Activated CD4-positive, alpha-beta memory T cell treated with anti-CD3 and anti-CD28 coated beads, Interleukin-2, amount 10 ng/mL, durations not matched to agents 7 days and 5 days (primary cell): ENCODE results near the gene FEZF2. TPM values are rescaled to one million over a fixed set of nuclear protein-coding genes. Genes with fewer than 3 reads are reported as not detected.
A peak's percentile ranks its signal among the peaks of the same experiment; 100 is the strongest.

Source experiments
- CTCF ChIA-PET: fragments of 350-600 bp; sonication (Branson Sonifier 250); formaldehyde crosslinking; loops from one replicate; lab custom pipeline; 2021; ENCODE audit warnings: antibody characterized with exemption, inconsistent platforms; lab: Charles Lee
- POLR2A ChIA-PET: fragments of 350-600 bp; sonication (Branson Sonifier 250); formaldehyde crosslinking; loops from one replicate; lab custom pipeline; 2021; ENCODE audit warnings: antibody characterized with exemption; lab: Charles Lee
- DNase-seq: peaks from one replicate; pipeline ENCODE4 v3.0.0-alpha.2; 2020
- H3K27ac Mint-ChIP-seq: one replicate; pipeline ENCODE4 v1.8.0; 2021; ENCODE audit warnings: mild to moderate bottlenecking, mixed read lengths
- H3K27me3 Mint-ChIP-seq: one replicate; pipeline ENCODE4 v1.8.0; 2021; ENCODE audit warnings: mixed read lengths
- H3K36me3 Mint-ChIP-seq: one replicate; pipeline ENCODE4 v1.8.0; 2021; ENCODE audit warnings: low read depth, mixed read lengths
- H3K4me1 Mint-ChIP-seq: one replicate; pipeline ENCODE4 v1.8.0; 2021; ENCODE audit warnings: mixed read lengths
- H3K4me3 Mint-ChIP-seq: one replicate; pipeline ENCODE4 v1.8.0; 2021; ENCODE audit warnings: mild to moderate bottlenecking, mixed read lengths
- H3K9me3 Mint-ChIP-seq: one replicate; pipeline ENCODE4 v1.8.0; 2021; ENCODE audit warnings: mixed read lengths
- total RNA-seq, 2 experiments: library from RNA; stranded (reverse); gene quantifications; one replicate each; pipeline ENCODE4 v1.2.3, GENCODE V29; 2021

Gene FEZF2
- total RNA-seq, 2 experiments from 2014 or later = not detected

DNA sequence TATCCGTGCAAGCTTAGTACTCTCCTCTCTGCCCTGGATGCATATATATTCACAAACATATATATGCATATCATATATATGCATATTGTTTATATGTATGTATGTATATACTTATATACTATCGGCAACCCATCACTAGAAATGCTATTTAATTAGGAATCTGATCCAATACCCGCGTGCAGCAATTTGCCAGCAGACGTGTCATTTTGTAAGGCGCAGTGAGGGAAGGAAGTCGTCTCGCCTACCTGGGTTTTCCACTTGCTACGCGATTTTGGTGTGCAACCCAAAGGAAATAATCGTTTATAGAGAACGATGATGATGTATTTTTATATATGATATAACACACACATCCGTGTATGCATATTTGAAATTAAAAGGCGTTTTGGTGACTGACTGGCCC, 5.6 kb upstream of the FEZF2 start:
- H3K36me3 Mint-ChIP-seq = no peaks in the 10 kb centered on the region
- H3K4me1 Mint-ChIP-seq = no peaks in the 10 kb centered on the region
- CTCF ChIA-PET = no interaction called here
- no peak overlapping the region for H3K27ac Mint-ChIP-seq
- POLR2A ChIA-PET = no interaction called here
- no peak overlapping the region for H3K4me3 Mint-ChIP-seq
- H3K27me3 Mint-ChIP-seq = peaks cover 62% of the 10 kb centered on the region
- H3K9me3 Mint-ChIP-seq = no peaks in the 10 kb centered on the region
- no peak for DNase-seq

DNA sequence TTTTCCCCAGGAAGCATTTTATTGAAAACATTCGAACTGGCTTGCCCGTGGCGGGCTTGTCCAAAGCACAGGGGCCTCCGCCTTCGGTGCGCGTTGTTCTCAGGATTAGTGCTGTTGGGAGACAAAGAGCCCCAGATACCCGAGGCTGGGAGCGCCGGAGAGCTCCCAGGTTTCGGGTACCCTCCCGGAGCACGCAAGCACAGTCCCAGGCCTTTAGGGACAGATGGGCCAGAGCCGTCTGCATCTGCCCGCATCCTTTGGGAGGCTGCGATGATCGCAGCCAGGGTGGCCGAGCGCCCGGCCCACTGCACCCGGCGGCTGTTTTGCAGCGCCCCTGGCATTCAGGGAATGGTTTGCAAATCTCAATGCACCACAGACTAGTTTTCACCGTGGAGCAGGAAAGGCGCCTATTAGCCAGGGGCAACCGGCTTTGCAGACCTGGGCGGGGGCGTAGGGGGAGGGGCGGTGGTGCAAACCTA, 5.0 kb upstream of the FEZF2 start:
- no peaks in the 10 kb centered on the region for H3K9me3 Mint-ChIP-seq
- POLR2A ChIA-PET = no interaction called here
- no peak for DNase-seq

DNA sequence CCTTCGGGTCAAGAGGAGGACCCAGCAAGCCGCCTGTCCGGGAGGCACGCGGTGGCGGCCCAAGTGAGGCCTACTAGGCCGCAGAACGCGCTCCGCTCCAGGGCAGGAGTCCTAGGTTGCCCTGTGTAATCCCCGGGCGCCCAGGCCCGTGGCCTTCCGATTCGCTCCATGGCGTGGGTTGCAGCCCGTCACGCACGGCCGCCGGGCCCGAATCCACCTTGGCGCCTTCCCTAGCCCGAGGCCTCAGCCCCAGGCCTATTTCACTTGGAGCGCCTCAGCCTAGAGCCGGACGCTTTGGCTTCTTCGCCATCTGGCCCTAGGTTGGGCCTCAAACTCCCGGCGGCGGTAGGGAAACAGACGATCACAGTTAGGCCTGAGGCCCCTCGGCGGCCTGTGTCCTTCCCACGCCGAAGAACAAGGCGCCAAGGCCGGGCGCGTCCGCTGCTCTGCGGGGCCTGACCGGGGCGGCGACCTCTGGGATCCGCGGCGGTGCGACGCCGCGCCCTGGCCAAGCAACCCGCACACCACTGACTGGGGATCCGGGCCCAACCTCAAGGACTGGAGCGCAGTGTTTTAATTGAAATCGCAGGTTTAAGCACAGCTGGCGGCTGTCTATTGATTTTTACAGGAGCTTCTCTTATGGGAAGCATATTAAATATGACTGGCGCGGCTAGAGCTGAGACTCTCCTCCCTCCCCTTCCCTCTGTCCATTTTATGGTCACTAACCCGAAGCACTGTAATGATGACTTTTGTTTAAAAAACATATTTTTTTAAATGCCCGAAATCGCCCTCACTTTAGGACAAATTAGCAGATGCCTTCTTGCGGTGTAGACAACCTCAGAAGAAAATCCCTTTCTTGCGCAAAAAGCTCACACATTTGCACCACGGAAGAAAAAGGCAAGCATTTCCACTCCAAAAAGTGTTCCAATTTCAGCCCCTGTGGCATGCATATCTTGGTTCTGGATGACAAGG, 3.8 kb upstream of the FEZF2 start:
- POLR2A ChIA-PET = no interaction called here
- Mint-ChIP-seq H3K9me3 (no peaks in the 10 kb centered on the region), H3K36me3 (no peaks in the 10 kb centered on the region), H3K27ac (no peak overlapping the region), H3K4me3 (no peak overlapping the region), H3K4me1 (no peaks in the 10 kb centered on the region), H3K27me3 (peaks cover 71% of the 10 kb centered on the region)
- CTCF ChIA-PET = no interaction called here
- no peak for DNase-seq

More for the DNA sequence above, 5.0 kb upstream of the FEZF2 start:
- CTCF ChIA-PET = no interaction called here
- H3K4me3 Mint-ChIP-seq = no peak overlapping the region
- no peaks in the 10 kb centered on the region for H3K36me3 Mint-ChIP-seq
- no peaks in the 10 kb centered on the region for H3K4me1 Mint-ChIP-seq
- peaks cover 66% of the 10 kb centered on the region for H3K27me3 Mint-ChIP-seq
- H3K27ac Mint-ChIP-seq = no peak overlapping the region

DNA sequence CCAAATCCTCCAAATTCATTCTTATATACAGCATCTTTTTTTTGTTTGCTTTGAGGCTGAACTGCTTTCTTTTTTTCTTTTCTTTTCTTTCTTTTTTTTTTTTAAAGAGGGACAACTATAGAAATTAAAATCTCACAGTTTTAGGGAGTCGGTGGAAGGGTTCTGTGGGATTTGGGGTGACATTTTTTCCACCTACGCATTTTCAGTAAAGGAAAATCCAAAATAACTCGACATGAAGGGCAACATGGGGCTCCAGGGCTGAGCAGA, 3.0 kb upstream of the FEZF2 start:
- DNase-seq = no peak
- POLR2A ChIA-PET = no interaction called here
- Mint-ChIP-seq H3K36me3 (peaks cover under 1% of the 10 kb centered on the region), H3K27ac (no peak overlapping the region), H3K4me1 (no peaks in the 10 kb centered on the region), H3K4me3 (no peak overlapping the region), H3K9me3 (no peaks in the 10 kb centered on the region), H3K27me3 (peaks cover 76% of the 10 kb centered on the region)
- CTCF ChIA-PET = no interaction called here

DNA sequence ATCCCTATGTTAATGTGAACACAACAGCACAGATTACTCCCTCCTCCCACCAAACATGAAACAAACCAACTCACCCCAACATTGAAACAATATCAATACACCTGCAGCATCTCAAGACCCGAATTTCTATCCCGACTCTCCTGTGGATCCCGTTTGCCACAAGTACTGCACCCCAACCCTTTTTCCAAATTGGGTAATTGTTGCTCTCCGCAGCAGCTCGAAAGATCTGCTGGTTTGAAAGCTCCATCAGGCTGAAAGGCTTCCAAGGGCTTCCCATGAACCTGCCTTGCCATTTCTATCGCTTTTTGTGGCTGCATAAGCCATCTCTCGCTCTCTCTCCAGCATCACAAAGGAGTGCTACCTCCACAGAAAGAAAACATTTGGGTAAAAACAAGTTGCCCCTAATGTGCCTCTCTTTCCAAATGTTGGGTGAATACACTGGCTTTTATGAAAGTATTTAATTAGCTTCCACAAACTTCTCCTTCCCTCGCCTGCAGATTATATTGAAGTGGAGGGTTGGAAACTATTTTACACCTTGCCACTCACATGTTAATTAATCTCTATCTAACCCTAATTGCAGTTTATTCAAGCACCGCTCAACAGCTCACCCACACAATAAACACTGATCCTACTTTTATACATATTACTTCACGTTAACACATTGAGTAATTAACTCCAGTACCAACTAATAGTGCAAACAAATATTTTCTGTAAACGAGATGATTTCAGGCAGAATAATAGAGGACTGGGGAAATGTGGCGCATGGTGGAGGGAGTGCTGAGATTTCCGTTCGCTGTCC, 2.5 kb upstream of the FEZF2 start:
- H3K36me3 Mint-ChIP-seq = peaks cover 2% of the 10 kb centered on the region
- POLR2A ChIA-PET = no interaction called here
- CTCF ChIA-PET = no interaction called here
- no peak for DNase-seq
- H3K27ac Mint-ChIP-seq = no peak overlapping the region
- peaks cover 81% of the 10 kb centered on the region for H3K27me3 Mint-ChIP-seq
- no peaks in the 10 kb centered on the region for H3K9me3 Mint-ChIP-seq
- H3K4me3 Mint-ChIP-seq = no peak overlapping the region
- no peaks in the 10 kb centered on the region for H3K4me1 Mint-ChIP-seq

DNA sequence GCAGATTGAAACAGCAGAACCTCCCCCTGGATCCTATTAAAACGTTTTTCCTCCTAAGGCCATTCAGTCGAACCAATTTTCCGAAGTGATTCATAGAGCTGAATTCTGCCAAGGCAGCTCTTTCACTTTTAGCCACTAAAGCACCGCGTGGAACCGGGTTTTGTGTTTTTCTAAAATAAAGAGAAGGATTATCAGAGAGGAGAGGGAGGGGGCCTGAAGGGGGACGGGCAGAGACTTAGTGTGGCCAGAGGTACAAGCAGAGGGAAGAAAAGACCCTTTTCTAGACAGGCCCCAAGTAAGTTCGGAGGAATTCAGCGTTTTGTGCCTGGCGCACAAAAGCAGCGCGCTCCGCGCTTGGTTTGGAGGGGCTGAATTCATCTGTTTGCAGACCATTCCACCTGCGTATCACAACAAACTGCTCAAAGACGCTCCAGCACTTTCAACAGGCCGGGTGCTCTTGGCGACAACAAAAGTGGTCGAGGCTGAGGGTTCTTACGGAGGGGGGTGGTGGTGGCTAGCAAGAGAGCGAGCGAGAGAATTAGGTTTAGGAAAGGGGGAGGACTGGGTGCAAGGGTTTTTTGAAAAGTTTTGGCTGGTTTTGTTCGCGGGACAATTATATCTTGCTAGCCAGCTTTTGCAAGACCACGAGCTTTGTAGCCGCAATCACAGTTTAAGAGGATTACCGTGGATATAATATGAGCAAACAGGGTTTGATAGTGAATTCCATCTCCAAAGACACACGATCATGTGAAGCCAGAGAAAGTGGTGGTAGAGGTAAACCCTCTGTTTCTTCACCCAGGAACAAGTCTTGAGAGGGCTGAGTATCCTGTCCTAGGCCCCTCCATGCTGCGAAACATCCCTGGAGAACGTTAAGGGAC, 1.2 kb upstream of the FEZF2 start:
- Mint-ChIP-seq H3K36me3 (peaks cover 6% of the 10 kb centered on the region), H3K9me3 (no peaks in the 10 kb centered on the region), H3K4me1 (no peaks in the 10 kb centered on the region), H3K27ac (no peak overlapping the region), H3K4me3 (no peak overlapping the region), H3K27me3 (peaks cover 81% of the 10 kb centered on the region)
- DNase-seq = no peak
- POLR2A ChIA-PET = no interaction called here
- CTCF ChIA-PET = no interaction called here

DNA sequence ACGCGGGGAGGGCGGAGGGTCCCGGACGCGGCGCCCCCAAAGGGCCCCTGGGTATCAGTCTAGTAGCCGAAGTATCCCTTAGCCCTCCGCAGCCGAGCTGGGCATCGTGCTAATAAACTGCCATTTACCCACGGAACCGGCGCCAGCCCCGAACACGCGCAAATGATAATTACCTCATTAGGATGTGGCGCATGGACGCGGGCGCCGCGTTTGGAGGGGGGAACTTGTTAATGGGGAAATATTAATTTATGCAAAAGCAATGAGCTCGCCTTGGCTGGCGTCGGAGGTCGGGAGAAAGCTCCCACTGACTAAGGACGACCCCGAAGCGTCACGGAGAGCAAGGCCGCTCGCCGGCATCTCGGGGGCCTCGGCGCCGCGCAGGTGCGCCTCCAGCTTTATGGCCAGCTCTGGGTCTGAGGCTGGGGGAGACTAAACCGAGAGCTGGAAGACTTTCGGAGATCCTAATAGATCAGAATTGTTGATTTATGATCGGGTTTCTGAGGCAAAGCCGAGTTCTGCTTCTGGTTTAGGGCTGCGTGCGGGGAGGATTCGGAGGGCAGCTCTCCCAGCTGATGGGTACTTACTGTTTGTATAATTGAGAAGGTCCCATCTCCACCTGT, 474 bp upstream of the FEZF2 start:
- H3K4me3 Mint-ChIP-seq = no peak overlapping the region
- ChIA-PET CTCF (no interaction called here), POLR2A (no interaction called here)
- no peak for DNase-seq
- no peaks in the 10 kb centered on the region for H3K4me1 Mint-ChIP-seq
- H3K27me3 Mint-ChIP-seq = peaks cover 80% of the 10 kb centered on the region
- no peak overlapping the region for H3K27ac Mint-ChIP-seq
- no peaks in the 10 kb centered on the region for H3K9me3 Mint-ChIP-seq
- H3K36me3 Mint-ChIP-seq = peaks cover 6% of the 10 kb centered on the region

DNA sequence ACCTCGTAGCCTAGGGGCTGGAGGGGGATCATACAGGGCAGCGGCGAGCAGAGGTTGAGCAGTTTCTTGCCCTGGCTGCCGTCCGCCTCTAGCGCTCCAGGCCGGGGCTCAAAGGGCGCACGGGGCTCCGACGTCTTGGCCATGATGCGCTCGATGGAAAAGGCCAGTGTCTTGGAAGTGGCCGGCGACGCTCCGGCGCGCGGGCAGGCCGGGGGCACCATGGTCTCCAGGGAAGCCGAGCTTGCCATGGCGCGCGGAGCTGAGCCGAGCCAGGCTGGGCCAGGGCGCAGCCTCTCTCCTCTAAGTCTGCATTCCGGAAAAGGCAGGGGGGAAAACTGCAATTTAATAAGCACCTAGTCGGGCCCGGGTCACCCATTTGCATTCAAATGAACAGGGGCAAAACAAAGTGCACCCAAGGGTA, 719 bp downstream of the FEZF2 start:
- no peaks in the 10 kb centered on the region for H3K9me3 Mint-ChIP-seq
- POLR2A ChIA-PET = no interaction called here
- no peak overlapping the region for H3K27ac Mint-ChIP-seq
- H3K27me3 Mint-ChIP-seq = peaks cover 84% of the 10 kb centered on the region
- no peaks in the 10 kb centered on the region for H3K4me1 Mint-ChIP-seq
- CTCF ChIA-PET = interaction anchor here (0.7 kb wide), 1 partner anchor 129 kb away, joined by 3 read pairs; no protein-coding TSS in a partner anchor
- DNase-seq = no peak
- H3K36me3 Mint-ChIP-seq = peaks cover 6% of the 10 kb centered on the region
- no peak overlapping the region for H3K4me3 Mint-ChIP-seq

DNA sequence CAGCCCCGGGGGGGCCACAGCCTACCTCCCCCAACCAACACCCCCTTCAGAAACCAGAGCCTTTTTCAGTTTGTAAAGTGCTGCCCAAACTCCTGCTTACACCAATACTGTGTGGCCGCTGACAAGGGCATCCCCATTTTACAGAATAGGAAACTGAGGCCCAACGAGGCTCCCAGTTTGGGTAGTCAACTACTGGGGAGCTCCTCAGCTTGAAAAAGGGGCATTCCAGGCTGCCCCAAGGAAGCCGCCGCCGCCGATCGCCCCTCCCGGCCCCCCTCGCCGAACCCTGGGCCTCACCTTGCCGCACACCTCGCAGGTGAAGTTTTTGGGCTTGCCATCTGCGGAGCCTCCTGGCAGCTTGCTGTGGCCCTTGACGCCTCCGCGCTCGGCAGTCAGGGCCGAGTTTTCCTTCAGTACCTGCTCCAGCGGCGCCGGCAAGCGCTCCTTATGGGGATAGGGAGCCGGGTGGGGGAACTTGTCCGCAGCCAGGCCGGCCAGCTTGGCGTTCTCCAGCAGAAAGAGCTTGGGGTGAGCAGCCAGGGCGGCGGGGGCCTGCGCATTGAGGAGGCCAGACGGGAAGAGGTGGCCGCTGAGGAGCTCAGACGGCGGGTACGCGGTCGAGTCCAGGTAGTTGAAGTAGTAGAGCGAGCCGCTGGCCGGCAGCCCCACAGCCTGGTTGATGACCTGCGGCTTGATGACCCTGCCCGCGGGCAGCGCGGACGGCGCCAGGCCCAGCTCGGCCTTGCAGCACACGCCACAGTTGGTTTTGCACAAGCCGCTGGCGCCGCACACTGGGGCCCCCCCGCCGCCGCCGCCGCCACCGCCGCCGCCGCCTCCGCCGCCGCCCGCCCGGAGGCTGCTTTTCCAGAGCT, 1.4 kb downstream of the FEZF2 start:
- Mint-ChIP-seq H3K27ac (no peak overlapping the region), H3K36me3 (peaks cover 9% of the 10 kb centered on the region), H3K4me3 (no peak overlapping the region), H3K4me1 (no peaks in the 10 kb centered on the region), H3K27me3 (peaks cover 85% of the 10 kb centered on the region), H3K9me3 (no peaks in the 10 kb centered on the region)
- ChIA-PET CTCF (interaction anchor here (0.7 kb wide), 1 partner anchor 128 kb away, joined by 3 read pairs; no protein-coding TSS in a partner anchor), POLR2A (no interaction called here)
- no peak for DNase-seq

DNA sequence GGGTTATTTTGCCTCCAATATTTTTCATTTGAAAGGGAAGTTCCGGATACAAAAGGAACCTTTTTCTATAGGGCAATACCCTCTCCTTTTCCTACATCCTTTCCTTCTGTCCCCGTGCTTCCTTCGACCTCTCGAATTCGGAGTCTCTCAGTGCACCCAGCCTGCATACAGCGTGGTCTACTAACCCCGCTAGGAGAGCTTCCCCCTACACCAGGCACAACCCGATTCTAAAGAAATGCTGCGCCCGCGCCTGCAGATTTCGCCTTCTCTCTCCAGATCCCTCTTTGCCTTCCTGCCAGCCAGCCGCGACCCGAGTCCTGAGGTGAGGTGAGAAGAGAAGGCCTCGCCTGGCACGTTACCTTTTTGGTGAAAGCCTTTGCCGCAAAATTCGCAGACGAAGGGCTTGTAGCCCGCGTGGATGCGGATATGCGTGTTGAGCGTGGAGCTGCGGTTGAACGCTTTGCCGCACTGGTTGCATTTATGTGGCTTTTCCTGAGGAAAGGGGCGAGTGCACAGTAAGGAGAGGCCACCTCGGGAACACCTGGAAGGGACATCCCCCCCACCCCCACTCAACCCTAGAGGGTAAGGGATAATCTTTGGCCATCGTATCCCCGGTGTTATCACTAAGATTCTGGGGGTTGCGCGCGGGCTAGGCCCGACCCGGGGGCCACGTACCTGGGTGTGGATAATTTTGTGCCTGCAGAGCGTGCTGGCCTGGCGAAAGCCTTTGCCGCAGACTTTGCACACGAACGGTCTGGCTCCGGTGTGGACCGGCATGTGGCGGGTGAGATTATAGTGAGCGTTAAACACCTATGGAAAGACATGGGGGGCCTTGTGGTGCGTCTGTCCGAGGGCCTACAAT, 2.3 kb downstream of the FEZF2 start:
- H3K36me3 Mint-ChIP-seq = peaks cover 9% of the 10 kb centered on the region
- no peaks in the 10 kb centered on the region for H3K9me3 Mint-ChIP-seq
- peaks cover 88% of the 10 kb centered on the region for H3K27me3 Mint-ChIP-seq
- no peaks in the 10 kb centered on the region for H3K4me1 Mint-ChIP-seq
- ChIA-PET POLR2A (no interaction called here), CTCF (no interaction called here)
- no peak for DNase-seq
- H3K4me3 Mint-ChIP-seq = no peak overlapping the region
- H3K27ac Mint-ChIP-seq = no peak overlapping the region

DNA sequence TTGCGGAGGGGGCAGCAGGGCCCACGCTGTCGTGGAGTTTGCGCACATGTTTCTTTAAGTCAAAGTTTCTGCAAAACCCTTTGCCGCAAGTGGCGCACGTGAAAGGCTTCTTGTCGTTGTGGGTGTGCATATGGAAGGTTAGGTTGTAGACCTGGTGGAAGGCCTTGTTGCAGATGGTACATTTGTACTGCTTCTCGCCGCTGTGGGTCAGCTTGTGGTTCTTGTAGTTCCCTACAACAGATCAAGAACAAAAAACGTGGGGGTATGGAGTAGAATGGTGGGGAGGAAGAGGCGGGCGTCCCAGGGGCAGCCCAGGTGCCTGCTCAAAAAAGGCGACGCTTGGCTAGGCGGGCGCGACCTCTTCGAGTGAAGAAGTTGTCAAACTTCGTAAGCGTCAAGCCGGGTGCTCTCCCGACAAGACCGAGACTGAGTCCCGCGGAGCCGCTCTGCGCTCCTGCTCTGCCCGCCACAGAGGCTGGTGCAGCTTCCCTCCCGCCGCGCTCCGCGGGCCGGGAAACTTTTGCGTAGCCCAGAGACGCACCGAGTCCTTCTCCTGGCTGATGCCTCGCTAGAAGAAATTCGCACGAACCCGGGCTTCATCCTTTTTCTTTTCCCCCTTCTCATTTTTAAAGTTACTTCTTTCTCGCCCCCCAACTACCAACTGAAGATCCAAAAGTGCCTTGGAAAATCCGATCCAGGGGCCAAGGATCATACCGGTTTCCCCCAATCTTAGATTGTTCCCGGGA, 3.1 kb downstream of the FEZF2 start:
- ChIA-PET CTCF (no interaction called here), POLR2A (no interaction called here)
- Mint-ChIP-seq H3K27me3 (peaks cover 88% of the 10 kb centered on the region), H3K27ac (peak overlapping the region; percentile 29), H3K4me1 (no peaks in the 10 kb centered on the region), H3K9me3 (no peaks in the 10 kb centered on the region), H3K4me3 (no peak overlapping the region), H3K36me3 (peaks cover 9% of the 10 kb centered on the region)
- no peak for DNase-seq
